ENCODE results near the gene CHD3.

CHD3 gene

DNA sequence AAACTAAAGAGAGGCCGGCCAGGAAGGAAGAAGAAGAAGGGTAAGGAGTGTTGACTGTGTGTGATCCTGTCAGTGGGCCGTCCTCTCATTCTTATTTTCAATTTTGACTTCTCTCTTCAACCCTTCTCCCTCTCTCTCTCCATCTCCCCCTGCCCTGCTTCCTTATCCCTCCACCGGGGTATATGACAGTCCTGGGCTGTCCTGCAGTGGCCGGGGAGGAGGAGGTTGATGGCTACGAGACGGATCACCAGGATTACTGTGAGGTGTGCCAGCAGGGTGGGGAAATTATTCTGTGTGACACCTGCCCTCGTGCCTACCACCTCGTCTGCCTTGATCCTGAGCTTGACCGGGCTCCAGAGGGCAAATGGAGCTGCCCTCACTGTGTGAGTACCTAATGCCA, 5.6 kb downstream of the CHD3 start:
- no peak for DNase-seq (ENCODE audit: low read depth)

DNA sequence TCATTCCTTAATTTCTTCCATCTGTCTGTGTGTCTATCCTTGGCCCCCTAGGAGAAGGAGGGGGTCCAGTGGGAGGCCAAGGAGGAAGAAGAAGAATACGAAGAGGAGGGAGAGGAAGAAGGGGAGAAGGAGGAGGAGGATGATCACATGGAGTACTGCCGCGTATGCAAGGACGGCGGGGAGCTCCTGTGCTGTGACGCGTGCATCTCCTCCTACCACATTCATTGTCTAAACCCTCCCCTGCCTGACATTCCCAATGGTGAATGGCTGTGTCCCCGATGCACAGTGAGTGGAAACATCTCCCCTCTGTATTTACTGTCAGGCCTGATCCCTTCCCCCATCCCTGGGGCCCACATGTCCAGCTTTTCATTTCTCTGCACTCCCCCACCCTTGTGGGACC, 6.3 kb downstream of the CHD3 start:
- DNase-seq (ENCODE audit: low read depth) = no peak

DNA sequence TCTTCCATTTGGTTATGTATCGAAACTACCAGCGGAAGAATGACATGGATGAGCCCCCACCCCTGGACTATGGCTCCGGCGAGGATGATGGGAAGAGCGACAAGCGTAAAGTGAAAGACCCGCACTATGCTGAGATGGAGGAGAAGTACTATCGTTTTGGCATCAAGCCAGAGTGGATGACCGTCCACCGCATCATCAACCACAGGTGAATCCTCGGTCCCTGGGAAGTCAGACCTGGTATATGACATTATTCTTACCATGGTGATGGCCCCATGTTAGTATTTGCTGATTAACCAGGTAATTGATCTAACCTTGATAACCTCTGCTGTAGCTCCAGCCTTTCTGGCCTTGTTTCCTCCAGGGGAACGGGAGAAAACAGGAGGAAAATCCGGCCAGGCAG, 8.5 kb downstream of the CHD3 start:
- DNase-seq (ENCODE audit: low read depth) = no peak

DNA sequence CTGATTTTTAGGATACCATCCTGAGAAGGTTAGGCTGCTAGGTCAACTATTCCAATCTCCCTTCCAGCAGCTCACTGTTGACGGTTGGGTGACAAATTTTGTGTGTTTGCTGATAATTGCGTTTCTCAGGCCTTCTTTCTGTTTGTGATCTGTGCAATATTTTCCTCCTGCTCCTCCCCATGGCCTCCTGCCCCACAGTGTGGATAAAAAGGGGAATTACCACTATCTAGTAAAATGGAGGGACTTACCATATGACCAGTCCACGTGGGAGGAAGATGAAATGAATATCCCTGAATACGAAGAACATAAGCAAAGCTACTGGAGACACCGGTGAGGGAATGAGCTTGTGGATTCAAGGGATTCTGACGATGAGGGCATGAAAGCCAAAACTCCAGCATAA, 9.2 kb downstream of the CHD3 start:
- DNase-seq (ENCODE audit: low read depth) = no peak

DNA sequence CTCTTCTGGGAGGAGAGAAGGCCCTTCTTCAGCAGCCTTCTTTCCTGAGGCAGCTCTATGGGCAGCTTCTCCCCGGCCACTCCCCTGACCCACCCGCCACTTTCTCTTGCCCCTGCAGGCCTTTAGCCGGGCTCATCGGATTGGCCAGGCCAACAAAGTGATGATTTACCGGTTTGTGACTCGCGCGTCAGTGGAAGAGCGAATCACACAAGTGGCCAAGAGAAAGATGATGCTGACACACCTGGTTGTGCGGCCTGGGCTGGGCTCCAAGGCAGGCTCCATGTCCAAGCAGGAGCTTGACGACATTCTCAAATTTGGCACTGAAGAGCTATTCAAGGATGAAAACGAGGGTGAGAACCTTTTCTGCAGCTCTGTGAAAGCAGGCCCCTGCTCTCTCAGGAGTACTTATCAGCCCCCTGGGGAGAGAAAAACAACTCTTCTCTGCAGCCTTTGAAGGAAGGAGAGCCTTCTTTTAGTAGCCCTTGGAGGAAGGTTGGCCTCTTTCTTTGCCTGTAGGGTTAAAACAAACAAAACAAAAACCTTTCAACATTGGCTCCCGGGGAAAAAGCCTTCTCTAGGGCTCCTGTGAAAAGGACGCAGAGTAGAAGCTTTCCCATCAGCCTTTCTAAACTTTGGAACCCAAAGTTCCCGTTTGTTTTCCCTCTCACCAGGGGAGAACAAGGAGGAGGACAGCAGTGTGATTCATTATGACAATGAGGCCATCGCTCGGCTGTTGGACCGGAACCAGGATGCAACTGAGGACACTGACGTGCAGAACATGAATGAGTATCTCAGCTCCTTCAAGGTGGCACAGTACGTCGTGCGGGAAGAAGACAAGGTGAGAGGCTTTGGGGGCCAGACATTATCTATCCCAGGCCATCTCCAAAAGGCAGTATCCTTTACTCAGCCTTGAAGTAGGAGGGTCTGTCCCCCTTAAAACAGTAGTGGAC, 14.8 kb downstream of the CHD3 start:
- no peak for DNase-seq (ENCODE audit: low read depth)

DNA sequence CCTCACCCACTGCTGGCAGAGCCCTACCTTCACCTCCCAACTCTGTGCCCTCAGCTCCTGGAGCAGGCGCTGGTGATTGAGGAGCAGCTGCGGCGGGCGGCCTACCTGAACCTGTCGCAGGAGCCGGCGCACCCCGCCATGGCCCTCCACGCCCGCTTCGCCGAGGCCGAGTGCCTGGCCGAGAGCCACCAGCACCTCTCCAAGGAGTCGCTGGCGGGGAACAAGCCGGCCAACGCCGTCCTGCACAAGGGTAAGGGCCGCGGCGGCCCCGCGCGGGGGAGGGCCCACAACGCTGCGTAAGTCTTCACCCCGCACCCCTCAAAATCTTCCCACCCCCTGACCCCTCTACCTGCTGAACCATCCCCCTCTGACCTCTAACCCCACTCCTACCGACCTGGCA, 20.5 kb downstream of the CHD3 start:
- DNase-seq (ENCODE audit: low read depth) = no peak

DNA sequence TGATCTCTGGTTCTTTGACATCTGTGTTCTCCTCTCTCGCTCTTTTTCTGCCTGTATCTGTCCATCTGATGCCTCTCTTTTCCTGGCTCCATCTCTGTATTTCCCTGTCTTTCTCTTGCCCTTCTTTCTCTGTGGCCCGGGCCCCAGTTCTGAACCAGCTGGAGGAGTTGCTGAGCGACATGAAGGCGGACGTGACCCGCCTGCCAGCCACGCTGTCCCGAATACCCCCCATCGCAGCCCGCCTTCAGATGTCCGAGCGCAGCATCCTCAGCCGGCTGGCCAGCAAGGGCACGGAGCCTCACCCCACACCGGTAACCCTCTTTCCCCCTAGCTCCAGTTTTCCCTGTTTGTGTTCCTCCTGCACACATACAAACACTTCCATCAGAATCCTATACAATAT, 21.7 kb downstream of the CHD3 start:
- DNase-seq (ENCODE audit: low read depth) = no peak

DNA sequence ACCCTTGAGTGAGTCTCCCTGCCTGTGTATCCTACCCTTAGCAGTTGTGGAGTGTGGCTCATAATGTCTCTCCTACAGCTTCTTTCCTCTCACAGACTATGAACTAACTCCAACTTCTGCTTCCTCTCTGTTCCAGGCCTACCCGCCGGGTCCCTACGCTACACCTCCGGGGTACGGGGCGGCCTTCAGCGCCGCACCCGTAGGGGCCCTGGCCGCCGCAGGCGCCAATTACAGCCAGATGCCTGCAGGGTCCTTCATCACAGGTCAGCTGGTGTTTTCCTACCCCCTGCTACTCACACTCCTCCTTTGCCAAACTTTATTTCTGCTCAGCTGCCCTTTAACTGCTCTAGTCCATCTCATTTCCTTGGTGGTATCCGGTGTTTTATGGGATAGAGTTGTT, 22.1 kb downstream of the CHD3 start:
- no peak for DNase-seq (ENCODE audit: low read depth)

DNA sequence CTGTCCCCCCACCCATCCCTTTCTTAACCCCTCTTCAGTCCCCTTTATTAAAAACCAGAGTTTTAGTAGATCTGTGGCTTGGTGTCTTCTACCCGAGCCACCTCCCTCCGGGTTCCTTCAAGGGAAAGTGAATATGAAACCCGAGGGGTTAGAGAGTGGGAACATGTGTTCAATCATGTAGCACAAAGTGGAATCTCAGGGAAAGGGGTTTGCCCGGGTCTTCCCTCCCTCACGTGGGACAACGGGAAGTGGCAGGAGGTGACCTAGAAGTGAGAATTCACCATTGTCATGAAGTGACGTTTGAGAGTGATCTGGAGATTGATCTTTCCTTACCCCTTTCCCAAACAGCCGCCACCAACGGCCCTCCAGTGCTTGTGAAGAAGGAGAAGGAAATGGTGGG, 22.5 kb downstream of the CHD3 start:
- DNase-seq (ENCODE audit: low read depth) = no peak

DNA sequence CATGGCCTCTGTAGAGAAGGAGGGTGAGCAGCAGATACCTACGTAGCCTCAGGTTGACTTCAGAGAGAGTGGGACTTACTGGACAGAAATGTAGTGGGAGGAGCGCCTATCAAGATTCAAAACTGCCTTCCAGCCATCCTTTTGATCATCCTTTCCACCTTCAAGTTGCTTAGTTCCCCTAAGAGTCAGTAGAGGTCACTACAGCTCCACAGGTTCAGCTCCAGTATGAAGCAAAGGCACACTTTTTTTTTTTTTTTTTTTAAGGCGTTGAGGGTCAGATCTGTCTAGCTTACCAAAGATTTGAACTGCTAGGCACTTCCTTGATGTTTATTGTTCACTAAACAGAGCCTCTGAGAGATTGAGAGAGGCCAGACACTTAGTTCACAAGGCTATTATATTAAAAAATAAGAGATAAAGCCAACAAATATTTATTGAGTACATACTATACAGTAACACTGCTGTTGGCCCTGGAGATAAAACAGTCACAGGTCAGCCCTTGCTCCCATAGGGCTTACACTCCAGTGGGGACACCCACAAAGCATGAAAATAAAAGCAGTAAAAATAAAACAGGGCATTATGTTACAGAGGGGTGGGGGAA, 24.4 kb downstream of the CHD3 start:
- no peak for DNase-seq (ENCODE audit: low read depth)

DNA sequence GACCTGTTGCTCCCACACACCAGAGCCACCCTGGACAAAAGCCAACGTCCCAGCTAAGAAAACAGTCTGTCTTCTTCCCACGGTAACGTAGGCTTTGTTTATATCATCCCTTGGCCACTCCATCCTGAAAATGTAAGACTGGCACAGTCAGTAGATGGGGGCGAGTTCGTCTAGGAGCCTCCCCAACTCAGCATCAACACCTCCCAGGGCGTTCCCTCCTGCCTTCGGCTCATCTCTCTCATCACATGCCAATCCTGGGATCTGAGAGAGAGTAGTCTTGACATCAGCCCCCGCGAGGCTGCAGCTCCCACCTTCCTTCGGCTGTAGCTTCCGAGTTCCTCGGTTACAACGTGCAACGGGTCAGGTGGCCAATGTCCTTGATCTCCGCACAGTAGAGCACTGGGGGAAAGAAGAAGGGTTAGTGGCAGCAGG, 26.6 kb downstream of the CHD3 start:
- DNase-seq (ENCODE audit: low read depth) = no peak

DNA sequence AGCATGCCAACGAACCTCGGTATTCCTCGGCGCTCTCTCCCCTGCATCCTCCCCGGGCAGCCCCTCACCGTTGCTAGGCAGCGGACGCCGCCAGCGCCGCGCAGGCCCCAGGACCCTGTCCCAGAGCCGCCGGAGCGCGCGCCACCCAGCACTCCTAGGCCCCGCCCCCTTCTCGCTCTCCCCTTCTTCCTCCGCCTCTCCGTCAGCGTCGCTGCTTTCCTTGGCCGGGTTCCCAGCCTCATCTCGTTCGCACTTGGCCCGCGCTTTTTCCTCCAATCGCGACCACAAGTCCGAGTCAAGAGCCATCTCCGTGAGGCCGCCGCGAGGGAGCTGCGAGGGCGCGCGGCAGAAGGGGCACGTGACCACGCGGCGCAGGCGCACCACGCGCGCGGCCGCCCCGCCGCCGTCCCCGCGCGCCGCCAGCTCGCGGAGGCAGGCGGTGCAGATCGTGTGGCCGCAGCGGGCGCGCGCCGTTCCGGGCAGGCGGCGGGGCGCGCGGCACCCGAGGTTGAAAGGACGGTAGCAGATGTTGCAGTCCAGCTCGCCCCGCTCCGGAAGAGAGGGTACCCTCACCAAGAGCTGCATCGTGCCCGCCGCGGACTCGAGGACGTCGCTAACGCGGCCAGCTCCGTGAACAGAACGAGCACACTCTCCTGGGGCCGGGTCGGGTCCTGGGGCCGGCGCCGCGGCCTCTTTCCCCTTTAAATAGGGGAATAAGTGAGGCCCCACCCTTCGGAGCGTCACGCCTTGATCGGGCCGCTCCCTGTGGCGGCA, 27.2 kb downstream of the CHD3 start, which contains the start of gene RNF227:
Gene RNF227 (minus strand): TSS at position 679 of the 774 bp plus-strand sequence. CDS start 94 bp downstream, at position 585.
- peak; percentile 70 for DNase-seq (ENCODE audit: low read depth)

DNA sequence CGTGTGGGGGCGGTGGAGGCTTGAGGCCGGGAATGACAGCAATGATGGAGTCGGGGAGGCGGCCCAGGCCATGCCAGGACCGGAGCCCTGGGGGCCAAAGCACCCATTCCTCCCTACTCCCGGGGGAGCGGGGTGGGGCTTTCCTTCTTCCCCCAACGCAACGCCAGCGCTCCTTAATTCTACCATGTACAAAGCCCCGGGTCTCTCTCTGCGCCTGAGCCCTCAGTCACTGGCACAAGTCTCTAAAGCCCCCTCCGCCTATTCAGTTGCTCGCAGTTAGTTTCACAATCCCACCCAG, 27.7 kb downstream of the CHD3 start:
- no peak for DNase-seq (ENCODE audit: low read depth)

DNA sequence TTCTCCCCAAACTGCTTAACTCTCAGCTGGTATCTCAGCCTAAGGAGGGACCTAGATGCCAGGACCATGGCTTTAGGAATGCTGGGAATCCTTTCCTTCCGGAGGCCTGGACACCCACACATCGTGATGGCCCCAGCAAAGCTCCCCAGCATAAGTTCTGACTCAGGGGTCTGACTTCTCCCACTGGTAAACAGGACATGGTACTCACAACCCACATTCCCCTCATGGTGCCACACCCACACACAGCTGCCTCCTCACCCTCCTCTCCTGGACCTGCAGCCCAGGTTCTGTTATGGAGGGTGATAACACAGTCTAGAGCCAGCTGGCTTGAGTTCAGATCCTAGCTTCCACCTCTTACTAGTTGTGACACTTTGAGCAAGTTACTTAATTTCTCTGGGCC, 28.2 kb downstream of the CHD3 start:
- DNase-seq (ENCODE audit: low read depth) = no peak

DNA sequence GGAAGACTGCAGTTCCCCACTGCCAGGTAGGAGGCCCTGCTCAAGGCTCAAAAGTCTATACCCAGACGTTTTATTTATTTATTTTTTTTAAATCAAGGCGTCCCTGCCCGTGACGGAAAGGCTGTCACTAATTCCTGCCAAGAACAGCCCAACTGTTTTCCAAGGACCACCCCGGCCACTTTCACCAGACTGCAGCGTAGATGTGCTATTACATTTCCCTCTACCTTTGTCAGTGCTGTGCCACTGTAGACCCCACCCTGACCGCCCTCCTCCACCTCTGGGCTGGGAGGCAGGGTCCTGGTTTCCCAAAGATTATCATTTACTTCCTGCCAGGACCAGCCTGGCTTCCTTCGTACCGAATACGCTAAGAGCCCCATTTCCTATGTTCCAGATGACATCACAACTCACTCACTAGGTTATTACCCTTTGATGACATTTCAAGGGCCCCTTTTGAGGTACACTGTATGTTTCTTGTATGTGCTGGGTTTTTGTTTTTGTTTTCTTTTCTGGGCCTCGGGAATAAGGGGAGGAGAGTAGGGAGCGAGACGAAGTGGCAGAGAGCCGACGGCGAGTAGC, 33.8 kb downstream of the CHD3 start:
- DNase-seq (ENCODE audit: low read depth) = no peak

DNA sequence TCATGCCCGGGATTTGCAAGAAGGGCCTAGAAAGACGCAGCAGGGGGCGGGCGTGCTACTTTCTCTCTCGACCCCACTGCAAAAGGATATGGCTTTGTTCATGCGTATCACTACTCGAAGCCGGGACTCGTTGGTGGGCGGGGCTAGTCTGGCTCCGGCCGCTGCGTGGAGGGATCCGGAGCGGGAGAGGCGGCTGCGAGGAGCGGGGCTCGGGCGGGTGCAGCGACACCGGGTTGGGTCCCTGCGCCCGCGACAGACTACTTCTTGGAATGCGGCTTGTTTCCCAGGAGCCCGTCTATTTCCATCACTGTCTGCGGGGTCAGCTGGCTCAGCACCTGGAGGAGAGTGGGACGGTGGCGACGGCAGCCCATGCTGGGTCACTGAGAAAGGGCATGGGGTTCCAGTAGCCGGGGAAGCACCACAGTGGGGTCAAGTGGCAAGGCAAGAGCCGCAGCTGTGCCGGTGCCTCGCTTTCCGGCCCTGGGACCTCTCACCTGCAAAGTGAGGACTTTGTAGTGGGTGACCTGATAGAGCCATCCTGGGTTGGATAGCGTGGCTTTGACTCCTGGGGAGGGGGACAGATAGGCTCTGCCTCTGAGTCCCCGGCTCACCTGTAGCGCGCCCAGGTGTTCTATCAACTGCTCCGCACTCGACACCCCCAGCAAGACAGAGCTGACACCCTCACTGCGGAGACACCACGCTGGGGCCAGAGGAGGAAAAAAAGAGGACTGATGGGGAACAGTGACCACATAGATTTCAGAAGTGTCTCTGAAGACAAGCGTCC, 34.4 kb downstream of the CHD3 start:
- DNase-seq (ENCODE audit: low read depth) = peak; percentile 59

DNA sequence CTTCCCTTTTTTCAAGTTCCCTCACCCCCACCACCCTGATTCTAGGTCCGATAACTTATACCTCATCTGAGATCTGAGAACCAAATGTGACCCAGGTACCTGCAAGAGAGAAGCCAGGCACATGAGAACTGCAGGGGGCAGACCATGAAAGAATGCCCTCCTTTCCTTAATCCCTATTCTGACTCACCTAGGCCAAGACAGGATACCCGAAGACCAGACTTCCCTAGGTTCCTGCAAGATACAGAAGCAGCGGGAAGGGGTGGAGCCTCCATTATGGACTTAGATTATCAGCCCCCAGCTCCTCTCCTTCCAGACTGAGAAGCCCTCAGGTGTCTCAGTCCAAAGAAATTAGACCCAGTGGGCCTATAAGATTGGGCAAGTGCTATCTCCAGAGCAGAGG, 39.0 kb downstream of the CHD3 start:
- DNase-seq (ENCODE audit: low read depth) = no peak

DNA sequence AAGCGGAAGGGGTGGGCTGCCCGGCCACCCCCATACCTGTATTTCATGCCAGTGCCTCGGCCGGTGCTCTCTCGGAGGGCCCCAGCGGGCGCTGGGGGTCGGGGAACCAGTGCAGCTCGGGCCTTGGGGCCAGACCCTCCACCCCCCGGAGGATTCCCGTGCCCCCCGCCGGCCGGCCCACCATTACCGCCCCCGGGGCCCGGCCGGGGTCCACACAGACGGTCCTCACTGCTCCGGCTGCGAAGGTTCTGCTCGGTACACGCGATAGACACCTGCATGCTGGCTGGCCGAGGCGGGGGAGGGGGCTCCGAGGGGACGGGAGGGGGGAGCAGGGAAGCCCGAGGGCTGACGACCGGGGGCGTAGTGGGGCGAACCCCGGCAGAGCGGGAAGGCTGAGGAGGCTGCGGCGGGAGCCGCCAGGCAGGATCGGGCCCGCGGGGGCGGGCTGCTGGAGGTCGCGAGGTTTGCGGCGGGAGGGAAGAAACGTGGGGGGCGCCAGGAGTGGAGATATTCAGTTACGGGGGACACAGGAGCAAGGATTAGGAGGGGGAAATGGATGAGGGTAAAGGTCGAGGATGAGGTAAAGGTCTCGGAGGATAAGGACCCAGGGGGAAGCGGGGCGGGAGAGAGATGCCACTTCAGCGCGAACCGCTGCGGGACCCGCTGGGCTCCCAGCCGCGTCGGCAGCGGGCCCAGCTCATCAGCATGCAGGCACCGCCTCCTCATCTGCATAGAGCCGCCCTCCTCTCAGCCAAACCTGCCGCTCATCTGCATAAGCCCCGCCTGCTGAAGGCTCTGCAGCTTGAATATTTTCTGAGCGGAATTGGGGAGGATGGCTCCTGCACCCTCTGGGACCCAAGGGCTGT, 40.8 kb downstream of the CHD3 start, which contains the start of gene KCNAB3:
Gene KCNAB3 (minus strand): TSS at position 699 of the 866 bp plus-strand sequence. CDS start 421 bp downstream, at position 278.
- no peak for DNase-seq (ENCODE audit: low read depth)

DNA sequence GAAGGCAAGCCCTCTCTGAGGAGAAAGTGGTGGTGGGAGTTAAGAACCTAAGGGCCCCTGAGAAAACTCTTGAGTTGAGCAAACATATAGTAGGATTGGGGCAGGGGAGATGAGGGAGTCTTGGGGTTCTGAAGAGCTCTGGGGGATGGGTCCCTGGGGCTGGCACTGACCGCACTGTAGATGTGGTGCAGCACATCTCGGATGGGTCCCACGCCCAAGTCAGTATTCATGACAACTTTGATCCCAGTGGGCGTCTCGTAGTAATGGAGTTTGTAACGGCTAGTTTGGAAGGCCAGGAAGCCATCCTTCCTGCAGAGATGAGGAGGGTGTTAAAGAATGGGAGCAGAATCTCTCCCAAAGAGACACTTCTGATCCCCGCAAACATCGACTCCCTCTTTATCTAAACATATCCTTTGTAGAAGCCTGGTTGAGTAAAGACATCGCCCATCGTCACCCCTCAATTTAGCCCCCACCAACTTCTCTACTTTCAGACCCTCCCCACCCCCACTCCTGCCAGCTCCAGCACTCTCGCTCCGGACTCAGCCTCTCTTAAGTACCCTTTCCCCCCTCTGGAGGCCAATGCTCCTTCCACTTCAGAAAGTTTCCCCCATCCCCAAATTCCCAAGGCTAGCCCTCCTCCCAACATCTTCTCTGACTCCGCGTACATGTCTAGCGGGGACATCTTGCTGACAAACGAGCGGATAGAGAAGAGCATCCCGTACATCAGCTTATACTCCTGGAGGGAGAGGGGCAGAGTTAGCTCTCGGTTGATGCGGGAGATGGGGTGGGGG, 42.4 kb downstream of the CHD3 start:
- DNase-seq (ENCODE audit: low read depth) = no peak
